Heart left ventricle (tissue), 13 donors: ENCODE measurements around the gene MSL1.

Experiments used
- CTCF ChIP-seq, 12 donors: fragments of 200-600 bp; sonication (generic) in 4 of 12; IDR thresholded peaks; one replicate each; pipeline versions ENCODE4 v1.5.0 to v1.8.0; 2018 to 2022; ENCODE audit warnings: antibody characterized with exemption in 12 of 12, mild to moderate bottlenecking in 5 of 12
- POLR2A ChIP-seq, 2 donors: fragments of 450-650 bp; IDR thresholded peaks; one replicate each; pipeline ENCODE4 v1.6.1; 2017; ENCODE audit warnings: antibody characterized with exemption in 2 of 2, mild to moderate bottlenecking in 2 of 2, moderate library complexity in 2 of 2
- donor health status: ischemic (EF 13 %, LVEDD 7.1; RV severe dilation, severe dysfunction).
- donor health status: DM: no; HTN: yes; CAD: no.
- donor health status: DM: no; HTN: no; CAD: no.
- donor health status: ischemic (EF 25% LVEDD 6.9; RV normal size, moderate dysfunction).
- donor health status: ischemic (EF 25% LVEDD 5.7; RV mildly dilated, moderate dysfunction).
- donor health status: ischemic (EF 35%, LVEDD 5.7; RV mildly dilated, moderate dysfunction).
- donor health status: nonischemic (EF 11% LVEDD 7.7; RV severe dilation, severe dysfunction).
- donor health status: DM: yes; HTN: yes; CAD: no.
- donor health status: PGD.
- donor health status: ischemic (EF 29% LVEDD 5.4; RV normal size, mild dysfunction).
- donor health status: nonischemic (EF 23%, LVEDD 6.1; RV moderate dilation, normal function).

- TF ChIP-seq POLR2A (IDR thresholded peaks at IDR 0.05) (no peak), CTCF (IDR thresholded peaks at IDR 0.05) (no peak)
These were observed 33.7 kb upstream of the MSL1 start for GRCh38 chr17:40087903-40088718.
